HepG2 (cell line): ENCODE results near the gene HNF1B. TPM values are rescaled to one million over a fixed set of nuclear protein-coding genes. Genes with fewer than 3 reads are reported as not detected.

Experiments used
- ARHGAP35 ChIP-seq: sonication (generic); formaldehyde crosslinking; IDR thresholded peaks from 2 replicates; pipeline ENCODE4 v1.9.0; 2022; ENCODE audit warnings: mild to moderate bottlenecking, inconsistent platforms, moderate library complexity, missing genetic modification reagents, borderline replicate concordance
- ASH2L ChIP-seq: fragments of 300-600, 200-600 bp; sonication (generic); IDR thresholded peaks from 2 replicates; pipeline ENCODE4 v1.7.0; 2017; ENCODE audit warnings: low read depth, mild to moderate bottlenecking, moderate library complexity, mixed read lengths, low read length; ENCODE audit not compliant: insufficient read length
- BHLHE40 ChIP-seq: IDR thresholded peaks from 2 replicates; pipeline ENCODE4 v1.6.1; 2011; ENCODE audit warnings: low read length, improper control_type of control experiment
- CENPT ChIP-seq: sonication (generic); formaldehyde crosslinking; IDR thresholded peaks from 2 replicates; pipeline ENCODE4 v1.8.0; 2022; ENCODE audit warnings: low read depth, mild to moderate bottlenecking, moderate library complexity, missing genetic modification reagents
- FOXK1 ChIP-seq: sonication (generic); formaldehyde crosslinking; IDR thresholded peaks from 2 replicates; pipeline ENCODE4 v1.4.0; 2020; ENCODE audit warnings: low read depth, missing genetic modification reagents, borderline replicate concordance
- HMG20A ChIP-seq: IDR thresholded peaks from 2 replicates; pipeline ENCODE4 v1.6.1; 2016; ENCODE audit warnings: borderline replicate concordance
- HMG20B ChIP-seq: conservative IDR thresholded peaks from 2 replicates; pipeline ENCODE4 v1.6.1; 2016; ENCODE audit warnings: missing genetic modification reagents, missing compliant biosample characterization
- HNF4A ChIP-seq: sonication (generic); formaldehyde crosslinking; IDR thresholded peaks from 2 replicates; pipeline ENCODE4 v1.4.0; 2020; ENCODE audit warnings: missing genetic modification reagents
- HOXA3 ChIP-seq: sonication (generic); formaldehyde crosslinking; IDR thresholded peaks from 2 replicates; pipeline ENCODE4 v1.5.0; 2020; ENCODE audit warnings: missing genetic modification reagents
- NR2F6 ChIP-seq, 2 experiments: IDR thresholded peaks; 2 replicates each; pipeline ENCODE4 v1.6.1; 2016; ENCODE audit warnings: antibody characterized with exemption in 1 of 2, mild to moderate bottlenecking in 1 of 2
- SP5 ChIP-seq: IDR thresholded peaks from 2 replicates; pipeline ENCODE4 v1.6.1; 2016; ENCODE audit warnings: low read depth, borderline replicate concordance
- TBP ChIP-seq: sonication (generic); formaldehyde crosslinking; IDR thresholded peaks from 2 replicates; pipeline ENCODE4 v1.5.0; 2020; ENCODE audit warnings: missing genetic modification reagents
- TCF7L2 ChIP-seq: IDR thresholded peaks from 2 replicates; pipeline ENCODE4 v1.6.1; 2011; ENCODE audit warnings: mild to moderate bottlenecking, low read depth, low read length, moderate library complexity
- XRCC5 ChIP-seq: fragments of 200-400 bp; formaldehyde crosslinking; optimal IDR thresholded peaks from 2 replicates; pipeline ENCODE3; 2017; ENCODE audit warnings: mild to moderate bottlenecking, low read length
- ZNF230 ChIP-seq: sonication (generic); formaldehyde crosslinking; IDR thresholded peaks from 2 replicates; pipeline ENCODE4 v1.4.0; 2020; ENCODE audit warnings: mild to moderate bottlenecking, missing genetic modification reagents
- ZNF292 ChIP-seq: sonication (generic); formaldehyde crosslinking; IDR thresholded peaks from 2 replicates; pipeline ENCODE4 v1.8.1; 2022; ENCODE audit warnings: mild to moderate bottlenecking, low read depth, missing genetic modification reagents, borderline replicate concordance
- ZNF558 ChIP-seq: sonication (generic); formaldehyde crosslinking; IDR thresholded peaks from 2 replicates; pipeline ENCODE4 v1.9.0; 2022; ENCODE audit warnings: mild to moderate bottlenecking, missing genetic modification reagents, borderline replicate concordance
- polyA plus RNA-seq, 8 experiments: library from polyadenylated mRNA; depleted of rRNA in 3 of 8; stranded (reverse) in 7 of 8; unstranded in 1 of 8; fragments of >200 nt; fragmentation: Illumina TruSeq in 4 of 8; extraction: Trizol in 4 of 8; gene quantifications; 2 replicates each; pipeline versions ENCODE4 v1.2.1 to v1.2.3, GENCODE V29; 2011 to 2016; ENCODE audit warnings: low read depth in 4 of 8, missing spikeins in 1 of 8, mixed read lengths in 1 of 8; ENCODE audit not compliant: insufficient read depth in 1 of 8
- total RNA-seq, 5 experiments: library from RNA; depleted of rRNA; stranded (reverse); fragments of >200 nt; fragmentation: Illumina TruSeq; extraction: Trizol; gene quantifications; 2 replicates each; pipeline ENCODE4 v1.2.3, GENCODE V29; 2016; ENCODE audit warnings: low read depth in 1 of 5
- TF ChIP-seq, protein P1 (sequence below): fragments of 450-650 bp; IDR thresholded peaks from 2 replicates; pipeline ENCODE4 v1.6.1; 2016
- TF ChIP-seq, protein P2 (sequence below): sonication (generic); formaldehyde crosslinking; IDR thresholded peaks from 2 replicates; pipeline ENCODE4 v1.8.1; 2023; ENCODE audit warnings: missing genetic modification reagents, mild to moderate bottlenecking, borderline replicate concordance
- TF ChIP-seq, protein P3 (sequence below): sonication (generic); formaldehyde crosslinking; IDR thresholded peaks from 2 replicates; pipeline ENCODE4 v1.5.0; 2020; ENCODE audit warnings: mild to moderate bottlenecking, missing genetic modification reagents, borderline replicate concordance
- TF ChIP-seq, protein P4 (sequence below): sonication (generic); formaldehyde crosslinking; IDR thresholded peaks from 2 replicates; pipeline ENCODE4 v1.5.0; 2020; ENCODE audit warnings: missing genetic modification reagents
- TF ChIP-seq, protein P5 (sequence below): sonication (generic); formaldehyde crosslinking; IDR thresholded peaks from 2 replicates; pipeline ENCODE4 v1.9.0; 2021; ENCODE audit warnings: missing genetic modification reagents, borderline replicate concordance

HNF1B gene
- total and polyA plus RNA-seq, 2 of the 13 experiments (the other 11 are each of a cell fraction or from before 2014, with no cell fraction given), result 1.9 to 5.3 TPM

DNA sequence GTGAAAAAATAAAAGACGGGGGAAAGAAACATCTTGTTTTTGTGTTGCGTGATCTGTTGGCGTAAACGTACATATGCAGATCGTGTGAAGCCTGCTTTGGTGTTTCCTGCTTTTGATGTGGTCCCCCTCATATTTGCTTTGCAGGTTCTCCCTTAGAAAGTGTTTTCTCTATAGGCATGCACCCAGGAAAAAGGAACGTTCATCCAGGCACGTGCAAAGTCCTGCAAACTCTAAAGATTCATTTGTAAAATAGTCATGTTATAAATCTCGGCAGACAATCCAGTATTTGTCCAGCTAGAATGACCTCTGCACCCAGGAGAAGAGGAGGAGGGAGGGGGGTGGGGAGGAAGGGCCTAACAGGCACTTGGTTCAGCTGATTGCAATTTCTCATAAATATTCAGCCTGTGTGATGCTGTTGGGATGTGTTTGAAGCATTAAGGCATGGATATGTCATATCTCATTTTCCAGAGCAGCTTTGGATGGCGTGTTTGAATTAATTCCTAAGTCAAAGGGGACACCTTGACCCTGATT is 61.3 kb downstream of the HNF1B start (continued):
- TF ChIP-seq NR2F6 (IDR thresholded peaks at IDR 0.05) (peak; percentile 85), NR2F6 (CRISPR knock-in tag; IDR thresholded peaks at IDR 0.05) (peak; percentile 75; the same call in 1 of the 2 replicates), CENPT (no peak), ZNF230 (CRISPR knock-in tag) (no peak), ZNF558 (CRISPR knock-in tag) (no peak), XRCC5 (peak; percentile 41), TBP (CRISPR knock-in tag) (no peak), FOXK1 (CRISPR knock-in tag) (peak; percentile 18; the same call in 1 of the 2 replicates), HMG20B (peak; percentile 97), TCF7L2 (peak; percentile 93), ASH2L (peak; percentile 56), BHLHE40 (peak; percentile 97), HOXA3 (CRISPR knock-in tag) (peak; percentile 58), HMG20A (peak; percentile 94), ARHGAP35 (CRISPR knock-in tag) (no peak), ZNF292 (CRISPR knock-in tag) (peak; percentile 48; the same call in 1 of the 2 replicates), HNF4A (CRISPR knock-in tag) (peak; percentile 79), SP5 (CRISPR knock-in tag) (no peak)
- TF ChIP-seq, protein P1, sequence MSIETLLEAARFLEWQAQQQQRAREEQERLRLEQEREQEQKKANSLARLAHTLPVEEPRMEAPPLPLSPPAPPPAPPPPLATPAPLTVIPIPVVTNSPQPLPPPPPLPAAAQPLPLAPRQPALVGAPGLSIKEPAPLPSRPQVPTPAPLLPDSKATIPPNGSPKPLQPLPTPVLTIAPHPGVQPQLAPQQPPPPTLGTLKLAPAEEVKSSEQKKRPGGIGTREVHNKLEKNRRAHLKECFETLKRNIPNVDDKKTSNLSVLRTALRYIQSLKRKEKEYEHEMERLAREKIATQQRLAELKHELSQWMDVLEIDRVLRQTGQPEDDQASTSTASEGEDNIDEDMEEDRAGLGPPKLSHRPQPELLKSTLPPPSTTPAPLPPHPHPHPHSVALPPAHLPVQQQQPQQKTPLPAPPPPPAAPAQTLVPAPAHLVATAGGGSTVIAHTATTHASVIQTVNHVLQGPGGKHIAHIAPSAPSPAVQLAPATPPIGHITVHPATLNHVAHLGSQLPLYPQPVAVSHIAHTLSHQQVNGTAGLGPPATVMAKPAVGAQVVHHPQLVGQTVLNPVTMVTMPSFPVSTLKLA, result 0 out of 2 replicates have a peak, but pooled peaks have one; percentile 19
- TF ChIP-seq, protein P2, sequence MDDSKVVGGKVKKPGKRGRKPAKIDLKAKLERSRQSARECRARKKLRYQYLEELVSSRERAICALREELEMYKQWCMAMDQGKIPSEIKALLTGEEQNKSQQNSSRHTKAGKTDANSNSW (CRISPR knock-in tag), result no peak
- TF ChIP-seq, protein P3, sequence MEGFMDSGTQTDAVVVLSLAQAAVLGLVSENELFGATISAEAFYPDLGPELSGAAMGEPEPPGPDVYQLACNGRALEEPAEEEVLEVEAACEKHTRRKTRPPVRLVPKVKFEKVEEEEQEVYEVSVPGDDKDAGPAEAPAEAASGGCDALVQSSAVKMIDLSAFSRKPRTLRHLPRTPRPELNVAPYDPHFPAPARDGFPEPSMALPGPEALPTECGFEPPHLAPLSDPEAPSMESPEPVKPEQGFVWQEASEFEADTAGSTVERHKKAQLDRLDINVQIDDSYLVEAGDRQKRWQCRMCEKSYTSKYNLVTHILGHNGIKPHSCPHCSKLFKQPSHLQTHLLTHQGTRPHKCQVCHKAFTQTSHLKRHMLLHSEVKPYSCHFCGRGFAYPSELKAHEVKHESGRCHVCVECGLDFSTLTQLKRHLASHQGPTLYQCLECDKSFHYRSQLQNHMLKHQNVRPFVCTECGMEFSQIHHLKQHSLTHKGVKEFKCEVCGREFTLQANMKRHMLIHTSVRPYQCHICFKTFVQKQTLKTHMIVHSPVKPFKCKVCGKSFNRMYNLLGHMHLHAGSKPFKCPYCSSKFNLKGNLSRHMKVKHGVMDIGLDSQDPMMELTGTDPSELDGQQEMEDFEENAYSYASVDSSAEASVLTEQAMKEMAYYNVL (CRISPR knock-in tag), result no peak; the same call in 1 of the 2 replicates
- TF ChIP-seq, protein P4, sequence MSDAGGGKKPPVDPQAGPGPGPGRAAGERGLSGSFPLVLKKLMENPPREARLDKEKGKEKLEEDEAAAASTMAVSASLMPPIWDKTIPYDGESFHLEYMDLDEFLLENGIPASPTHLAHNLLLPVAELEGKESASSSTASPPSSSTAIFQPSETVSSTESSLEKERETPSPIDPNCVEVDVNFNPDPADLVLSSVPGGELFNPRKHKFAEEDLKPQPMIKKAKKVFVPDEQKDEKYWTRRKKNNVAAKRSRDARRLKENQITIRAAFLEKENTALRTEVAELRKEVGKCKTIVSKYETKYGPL, result no peak
- TF ChIP-seq, protein P5, sequence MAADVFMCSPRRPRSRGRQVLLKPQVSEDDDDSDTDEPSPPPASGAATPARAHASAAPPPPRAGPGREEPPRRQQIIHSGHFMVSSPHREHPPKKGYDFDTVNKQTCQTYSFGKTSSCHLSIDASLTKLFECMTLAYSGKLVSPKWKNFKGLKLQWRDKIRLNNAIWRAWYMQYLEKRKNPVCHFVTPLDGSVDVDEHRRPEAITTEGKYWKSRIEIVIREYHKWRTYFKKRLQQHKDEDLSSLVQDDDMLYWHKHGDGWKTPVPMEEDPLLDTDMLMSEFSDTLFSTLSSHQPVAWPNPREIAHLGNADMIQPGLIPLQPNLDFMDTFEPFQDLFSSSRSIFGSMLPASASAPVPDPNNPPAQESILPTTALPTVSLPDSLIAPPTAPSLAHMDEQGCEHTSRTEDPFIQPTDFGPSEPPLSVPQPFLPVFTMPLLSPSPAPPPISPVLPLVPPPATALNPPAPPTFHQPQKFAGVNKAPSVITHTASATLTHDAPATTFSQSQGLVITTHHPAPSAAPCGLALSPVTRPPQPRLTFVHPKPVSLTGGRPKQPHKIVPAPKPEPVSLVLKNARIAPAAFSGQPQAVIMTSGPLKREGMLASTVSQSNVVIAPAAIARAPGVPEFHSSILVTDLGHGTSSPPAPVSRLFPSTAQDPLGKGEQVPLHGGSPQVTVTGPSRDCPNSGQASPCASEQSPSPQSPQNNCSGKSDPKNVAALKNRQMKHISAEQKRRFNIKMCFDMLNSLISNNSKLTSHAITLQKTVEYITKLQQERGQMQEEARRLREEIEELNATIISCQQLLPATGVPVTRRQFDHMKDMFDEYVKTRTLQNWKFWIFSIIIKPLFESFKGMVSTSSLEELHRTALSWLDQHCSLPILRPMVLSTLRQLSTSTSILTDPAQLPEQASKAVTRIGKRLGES, result peak; percentile 89
